HG02642 (cell line): ENCODE results near the gene BAZ1A.

ENCODE experiments used
- ATAC-seq: cut with Tn5 transposase; IDR thresholded peaks from one replicate; pipeline ENCODE4 v1.9.1; 2021; ENCODE audit warnings: mild to moderate bottlenecking; ENCODE audit not compliant: unreplicated experiment, poor library complexity

Gene BAZ1A

DNA sequence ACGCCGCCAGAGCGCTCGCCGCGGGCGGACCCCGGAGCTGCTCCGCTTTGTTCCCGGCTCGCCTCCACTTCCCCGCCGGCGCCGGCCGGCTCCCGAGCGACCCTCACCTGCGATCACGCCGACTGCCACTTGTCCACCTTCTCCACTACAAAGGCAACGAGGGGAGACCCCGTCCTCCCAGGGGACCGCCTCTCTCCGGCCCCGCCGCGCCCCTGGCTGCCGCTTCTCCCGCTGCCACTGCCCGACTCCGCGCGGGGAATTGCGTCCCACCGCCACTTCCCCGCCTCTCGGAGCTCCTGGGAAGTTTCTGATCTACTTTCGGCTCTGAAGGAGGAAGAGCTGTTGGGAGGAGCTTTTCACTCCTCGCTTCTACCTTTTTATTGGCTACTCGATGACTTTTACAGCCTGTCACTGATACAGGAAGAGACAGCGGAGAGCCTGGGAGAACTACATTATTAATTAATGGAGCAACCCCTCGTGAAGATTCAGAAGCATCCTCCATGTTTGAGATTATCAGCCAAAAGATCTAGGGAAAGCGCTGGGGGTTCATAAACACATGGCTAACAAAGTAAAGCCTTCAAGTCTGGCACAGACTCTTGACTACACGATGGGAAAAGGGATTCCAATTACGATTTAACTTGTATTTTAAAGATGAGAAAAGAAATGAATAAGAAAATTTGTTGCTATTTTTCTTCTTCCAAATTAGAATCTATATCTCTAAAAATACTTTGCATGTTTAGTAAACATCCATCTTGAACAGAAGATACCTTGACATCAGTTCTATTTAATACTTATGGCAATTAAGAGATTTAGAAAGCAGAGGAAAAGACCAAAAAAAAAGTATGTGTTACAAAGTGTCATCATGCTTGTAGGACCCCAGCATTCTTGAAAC is at the start of gene BAZ1A:
Gene BAZ1A (minus strand): TSS at position 330 of the 892 bp plus-strand sequence. CDS start 756 bp downstream, outside the sequence.
- ATAC-seq, result peak; percentile 29

DNA sequence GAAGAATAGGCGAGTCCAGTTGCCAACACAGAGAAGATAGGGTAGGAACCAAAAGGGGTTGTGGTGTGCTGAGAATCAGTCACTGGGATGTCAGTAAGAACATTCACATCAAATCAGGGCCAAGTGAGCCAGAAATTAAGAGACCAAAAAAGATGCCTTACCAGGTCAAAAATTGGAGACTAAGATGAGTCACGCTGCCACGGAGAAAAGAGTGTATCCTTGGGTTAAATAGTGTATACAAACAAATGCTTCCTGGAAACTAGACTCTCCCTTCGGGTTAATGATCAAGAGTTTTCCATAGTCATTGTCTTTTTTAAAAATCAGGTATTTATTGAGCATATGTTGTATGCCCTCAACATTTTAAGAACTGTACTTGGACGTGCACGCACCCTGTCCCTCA is 45.2 kb upstream of the BAZ1A start:
- no peak for ATAC-seq

DNA sequence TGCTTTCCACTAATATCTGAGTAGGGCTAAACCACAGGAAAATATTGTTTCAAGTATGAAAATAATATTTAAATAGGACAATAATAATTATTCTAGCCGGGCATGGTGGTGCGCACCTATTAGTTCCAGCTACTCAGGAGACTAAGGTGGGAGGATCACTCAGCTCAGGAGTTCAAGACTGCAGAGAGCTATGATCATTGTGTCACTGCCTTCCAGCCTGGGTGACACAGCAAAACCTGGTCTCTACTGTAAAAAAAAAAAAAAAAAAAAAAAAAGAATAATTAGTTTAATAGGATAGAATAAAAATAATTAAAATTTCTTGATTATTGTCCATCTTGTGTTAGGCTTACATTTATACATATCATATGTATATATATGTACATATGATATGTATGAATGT is 38.5 kb upstream of the BAZ1A start:
- ATAC-seq, result no peak

GRCh38 chr14:34912966-34913365 is 37.8 kb upstream of the BAZ1A start:
- no peak for ATAC-seq

DNA sequence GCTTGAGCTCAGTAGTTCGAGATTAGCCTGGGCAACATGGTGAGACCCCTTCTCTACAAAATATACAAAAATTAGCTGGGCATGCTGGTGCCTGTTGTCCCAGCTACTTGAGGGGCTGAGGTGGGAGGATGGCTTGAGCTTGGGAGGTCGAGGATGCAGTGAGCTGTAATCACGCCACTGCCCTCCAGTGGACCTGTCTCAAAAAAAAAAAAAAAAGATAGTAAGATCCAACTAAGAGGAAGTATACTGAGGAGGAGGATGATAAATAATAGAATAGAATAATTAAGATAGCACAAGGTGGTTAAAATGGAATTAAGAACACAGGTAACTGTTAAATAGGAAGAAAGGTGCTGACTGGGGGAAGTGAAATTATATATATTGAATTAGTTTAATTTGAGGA is 37.0 kb upstream of the BAZ1A start:
- ATAC-seq, result no peak

GRCh38 chr14:34911209-34912150 is 36.3 kb upstream of the BAZ1A start:
- ATAC-seq, result no peak

DNA sequence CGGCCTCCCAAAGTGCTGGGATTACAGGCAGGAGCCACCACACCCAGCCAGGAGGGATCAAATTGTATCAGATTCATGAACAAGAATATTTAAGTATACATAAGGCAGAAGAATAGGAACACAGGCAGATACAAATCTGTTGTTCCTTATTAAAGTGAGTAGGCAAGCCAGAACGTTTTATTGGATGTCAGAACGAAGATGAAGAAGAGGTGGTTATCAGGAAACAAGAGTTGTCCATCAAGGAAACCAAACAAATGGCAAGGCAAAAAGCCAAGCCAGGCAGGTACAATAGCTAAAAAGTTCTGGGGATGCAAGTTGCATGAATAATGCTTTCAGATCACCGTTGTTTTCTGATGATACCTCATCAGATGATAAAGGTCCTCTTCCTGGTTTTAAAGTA is 31.1 kb upstream of the BAZ1A start:
- no peak for ATAC-seq

DNA sequence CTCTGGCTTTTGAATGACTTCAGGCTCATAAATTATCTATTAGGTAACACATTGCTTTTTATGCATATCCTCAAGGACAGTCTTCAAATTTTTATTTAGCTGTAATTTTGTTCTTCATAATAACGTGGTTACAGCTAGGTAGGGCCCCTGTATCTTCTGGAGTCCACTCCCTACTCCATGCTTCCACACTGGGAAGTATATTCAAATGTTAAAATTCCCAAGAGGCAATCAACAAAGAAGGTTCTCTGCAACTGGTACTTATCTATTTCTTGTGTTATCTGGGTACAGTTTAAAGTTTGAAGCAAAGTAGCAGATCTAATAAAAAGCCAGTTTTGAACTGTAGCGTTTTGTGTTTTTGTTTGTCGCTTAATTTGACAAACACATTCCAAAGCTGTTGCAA is 20.1 kb upstream of the BAZ1A start:
- no peak for ATAC-seq

DNA sequence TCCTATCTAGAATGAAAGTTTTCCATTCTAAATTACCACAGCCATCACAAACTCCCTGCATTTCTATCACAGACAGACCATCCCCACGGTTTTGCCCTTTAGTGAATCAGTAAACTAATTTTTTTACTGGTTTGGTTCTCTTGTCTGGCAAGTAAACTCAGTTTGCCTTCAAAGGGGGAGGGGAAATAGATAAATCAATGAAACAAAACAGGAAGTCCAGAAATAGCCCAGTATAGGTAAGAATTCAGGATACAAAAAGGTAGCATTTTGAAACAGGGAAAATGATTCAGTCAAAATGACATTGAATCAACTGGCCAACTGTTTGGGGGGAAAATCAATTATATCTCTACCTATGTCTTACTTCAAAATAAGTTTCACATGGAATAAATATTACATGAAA is 15.8 kb upstream of the BAZ1A start:
- no peak for ATAC-seq

DNA sequence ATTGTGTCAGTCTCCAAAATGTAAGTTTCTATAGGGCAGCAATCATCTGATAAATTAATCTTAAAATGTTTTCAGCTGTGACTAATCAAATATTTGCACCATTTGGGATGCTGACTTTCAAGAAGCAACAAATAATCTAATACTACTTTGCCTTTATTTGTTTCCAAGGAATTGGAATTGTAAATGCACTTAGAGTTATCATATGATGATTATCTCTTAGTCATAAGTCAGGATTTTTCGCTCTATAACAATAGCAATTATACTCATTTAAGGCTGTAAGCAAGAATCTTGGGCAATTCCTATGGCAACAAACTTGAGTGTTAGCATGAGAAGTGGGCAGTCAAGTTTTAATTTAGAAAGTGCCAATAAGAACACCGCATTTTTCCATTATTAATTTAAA is 13.0 kb upstream of the BAZ1A start:
- ATAC-seq, result no peak

DNA sequence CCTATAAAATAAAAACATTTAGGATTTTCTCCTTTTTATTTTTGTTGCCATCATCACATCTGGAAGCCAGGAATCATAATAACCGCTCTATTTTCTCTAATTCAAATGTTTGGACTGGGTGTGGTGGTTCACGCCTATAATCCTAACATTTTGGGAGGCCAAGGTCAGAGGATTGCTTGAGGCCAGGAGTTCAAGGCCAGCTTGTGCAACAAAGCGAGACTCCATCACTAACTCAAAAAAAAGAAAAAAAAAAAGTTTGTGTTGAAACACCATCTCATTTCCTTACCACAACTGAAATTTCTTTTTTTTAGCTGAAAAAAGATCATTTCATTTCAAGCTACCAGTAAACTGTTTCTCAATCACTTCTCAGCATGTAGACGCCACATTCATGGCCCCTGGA is 8.8 kb upstream of the BAZ1A start:
- no peak for ATAC-seq

DNA sequence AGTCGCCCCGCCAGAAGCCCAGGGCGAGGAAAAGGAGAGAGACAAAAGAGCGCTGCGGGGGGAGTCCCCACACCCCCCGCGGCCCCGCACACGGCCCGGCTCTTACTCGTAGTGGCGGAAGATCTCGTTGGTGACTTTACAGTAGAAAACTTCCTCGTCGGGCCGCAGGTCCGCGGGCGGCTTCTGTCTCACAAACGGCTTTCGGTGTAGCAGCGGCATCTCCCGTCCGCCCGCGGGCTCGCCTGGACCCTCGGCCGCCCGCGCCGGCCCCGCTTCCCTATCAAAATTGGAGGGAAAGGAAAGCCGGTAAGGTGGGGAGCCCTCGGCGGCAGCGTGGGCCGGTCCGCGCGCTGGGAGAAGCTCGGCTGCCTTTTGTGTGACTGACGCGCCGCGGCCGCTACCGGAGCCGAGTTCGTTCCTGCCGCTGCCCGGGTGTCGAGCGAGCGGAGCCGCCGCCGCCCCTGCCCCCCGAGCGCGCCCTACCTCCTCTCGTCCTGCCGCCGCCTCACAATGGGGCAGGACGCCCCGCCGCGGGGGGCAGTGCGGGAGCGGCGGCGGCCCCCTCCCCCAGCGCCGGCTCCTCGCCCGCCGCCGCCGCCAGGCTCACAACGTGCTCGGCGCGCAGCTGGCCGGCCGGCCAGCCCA is 652 bp downstream of the BAZ1A start:
- ATAC-seq, result peak; percentile 33

DNA sequence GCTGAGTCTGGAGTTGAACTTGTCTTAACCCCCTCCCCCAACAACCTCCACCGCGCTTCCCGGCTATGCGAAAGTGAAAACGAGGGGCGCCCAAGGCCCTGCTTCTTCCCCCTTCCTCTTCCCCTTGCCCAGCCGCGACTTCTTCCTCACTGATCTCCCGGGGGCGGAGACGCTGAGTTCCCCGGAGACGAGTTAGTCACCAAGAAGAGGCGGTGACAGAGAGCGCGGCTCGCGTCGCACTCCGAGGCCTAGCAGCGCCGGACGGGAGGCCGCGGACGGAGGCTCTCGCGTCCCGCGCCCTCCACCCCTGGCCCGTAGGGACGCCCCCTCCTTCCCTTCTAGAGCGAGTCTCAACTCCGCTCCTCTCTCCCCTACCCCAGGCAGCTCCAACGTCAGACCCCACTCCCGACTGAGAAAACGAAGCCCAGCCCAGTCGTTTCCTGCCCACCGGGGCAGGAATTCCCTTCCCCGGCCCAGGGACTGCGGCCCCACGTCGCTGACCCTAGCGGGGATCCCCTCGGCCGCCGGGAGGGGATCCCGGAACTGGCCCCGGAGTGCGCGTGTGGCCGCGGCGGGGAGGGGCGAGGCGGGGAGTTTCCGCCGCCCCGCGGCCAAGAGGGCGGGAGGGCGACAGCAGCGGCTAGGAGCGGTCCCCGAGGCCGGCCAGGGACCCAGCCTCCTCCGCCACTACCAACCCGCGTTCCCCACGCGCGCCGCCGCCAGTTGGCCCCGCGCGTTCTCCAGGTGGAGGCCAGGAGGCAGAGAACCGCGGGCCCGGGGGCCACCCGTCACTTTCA is 1.4 kb downstream of the BAZ1A start:
- peak; percentile 66 for ATAC-seq

GRCh38 chr14:34872822-34873588 is 2.2 kb downstream of the BAZ1A start:
- ATAC-seq, result peak; percentile 0

DNA sequence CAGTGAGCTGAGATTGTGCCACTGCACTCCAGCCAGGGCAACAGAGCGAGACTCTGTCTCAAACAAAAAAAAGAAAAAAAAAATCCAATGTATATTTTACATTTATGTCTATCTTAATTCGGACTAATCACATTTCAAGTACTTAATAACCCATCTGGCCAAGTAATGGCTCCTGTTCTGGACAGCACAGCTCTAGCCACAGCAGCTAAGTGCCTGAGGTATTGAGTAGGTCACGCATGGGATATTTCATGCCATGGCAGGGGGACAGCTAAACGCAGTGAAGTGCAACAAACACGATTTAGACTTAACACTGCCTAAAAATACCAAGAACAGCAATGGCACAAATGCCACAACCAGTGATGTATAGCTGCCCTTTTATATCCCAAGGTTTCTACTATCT is 8.0 kb downstream of the BAZ1A start:
- no peak for ATAC-seq

- no peak for ATAC-seq
Observed at GRCh38 chr14:34865889-34866574, 9.1 kb downstream of the BAZ1A start.

DNA sequence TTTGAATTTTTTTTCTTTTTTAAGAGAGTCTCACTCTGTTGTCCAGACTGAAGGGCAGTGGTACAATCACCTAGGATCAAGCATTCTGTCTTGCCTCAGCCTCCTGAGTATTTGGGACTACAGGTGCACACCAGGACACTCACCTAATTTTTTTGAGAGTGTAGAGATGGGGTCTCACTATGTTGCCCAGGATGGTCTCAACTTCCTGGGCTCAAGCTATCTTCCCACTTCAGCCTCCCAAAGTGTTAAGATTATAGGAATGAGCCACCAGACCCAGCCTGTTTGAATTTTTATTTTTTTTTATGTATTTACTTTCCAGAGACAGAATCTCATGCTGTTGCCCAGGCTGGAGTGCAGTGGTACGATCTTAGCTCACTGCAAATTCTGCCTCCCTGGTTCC is 11.3 kb downstream of the BAZ1A start:
- no peak for ATAC-seq

GRCh38 chr14:34858765-34859164 is 16.4 kb downstream of the BAZ1A start:
- no peak for ATAC-seq
